Measurements from ENCODE around the gene LDLRAP1. TPM values are rescaled to one million over a fixed set of nuclear protein-coding genes. Genes with fewer than 3 reads are reported as not detected.

LDLRAP1 gene
- total RNA-seq, 1 experiment from 2014 or later: 26.0 TPM

GRCh38 chr1:25504706-25505595 lies 38.5 kb upstream of the LDLRAP1 start:
- Histone ChIP-seq H3K27ac (ENCODE audit: low read depth, low read length) (no peak overlapping the region), H3K4me2 (ENCODE audit: low read length) (no peak overlapping the region), H3K9me3 (ENCODE audit: control insufficient read depth in 1 of 2, insufficient read depth in 1 of 2, low read depth in 1 of 2, low read length in 2 of 2) (no peaks in the 10 kb centered on the region), H3K36me3 (ENCODE audit: control insufficient read depth in 1 of 2, insufficient read depth in 2 of 2, low read length in 2 of 2) (no peaks in the 10 kb centered on the region), H2AFZ (ENCODE audit: low read depth, low read length, poor library complexity, severe bottlenecking) (no peak overlapping the region), H3K4me3 (replicated peaks in 1 of 2; ENCODE audit: low read depth in 1 of 2, low read length in 2 of 2) (no peak overlapping the region), H3K27me3 (ENCODE audit: insufficient read depth, low read length) (no peaks in the 10 kb centered on the region), H3K4me1 (ENCODE audit: control insufficient read depth in 1 of 2, insufficient read depth in 2 of 2, low read length in 2 of 2) (peaks cover 10 to 18% of the 10 kb centered on the region in 2 experiments), H3K9me2 (ENCODE audit: insufficient read depth) (no peaks in the 10 kb centered on the region), H3K9ac (ENCODE audit: low read length) (no peak overlapping the region), H3K79me2 (ENCODE audit: insufficient read depth, low read length) (no peaks in the 10 kb centered on the region), H4K20me1 (ENCODE audit: insufficient read depth) (no peaks in the 10 kb centered on the region)
- CTCF ChIA-PET: interaction anchor here (1.3 to 1.8 kb wide), 4 partner anchors 9 to 63 kb away, joined by 3 to 9 read pairs (median 5); no protein-coding TSS in a partner anchor
- BruUV-seq (replicated peaks): no TSS peak
- intact Hi-C loops (cut with micrococcal nuclease): loop anchor here (1.0 to 5.0 kb wide), 3 partner anchors 15 to 305 kb away; no protein-coding TSS in a partner anchor
- POLR2A ChIA-PET: interaction anchor here (1.4 kb wide), 1 partner anchor 14 kb away, joined by 3 read pairs; no protein-coding TSS in a partner anchor
- RAD21 ChIA-PET (ENCODE audit: low non-redundant PET in 1 of 2, low total read pairs in 2 of 2, uncharacterized antibody in 2 of 2, unreplicated experiment in 2 of 2): interaction anchor here in 1 of 2 experiments (1.0 kb wide), 1 partner anchor 293 kb away, joined by 3 read pairs; no protein-coding TSS in a partner anchor
- no peak for ATAC-seq
- no peak for DNase-seq (ENCODE audit: low read depth, low spot score)
- TF ChIP-seq CTCF (IDR thresholded peaks at IDR 0.05 in 2 of 3, conservative IDR thresholded peaks at IDR 0.05 in 1 of 3; ENCODE audit: borderline replicate concordance in 1 of 3, insufficient read depth in 1 of 3, low read depth in 2 of 3, low read length in 2 of 3): no peak
- no peak for TF ChIP-seq ELF1 (IDR thresholded peaks at IDR 0.05; ENCODE audit: borderline replicate concordance, low read depth)
- TF ChIP-seq FOSL1 (IDR thresholded peaks at IDR 0.05; ENCODE audit: low read depth): no peak
- TF ChIP-seq SRF (IDR thresholded peaks at IDR 0.05; ENCODE audit: low read depth): no peak
- no peak for TF ChIP-seq EZH2 (IDR thresholded peaks at IDR 0.05)
- no peak for TF ChIP-seq CEBPB (IDR thresholded peaks at IDR 0.05; ENCODE audit: low read depth)
- TF ChIP-seq EZH2phosphoT487 (IDR thresholded peaks at IDR 0.05; ENCODE audit: borderline replicate concordance): no peak
- TF ChIP-seq JUND (IDR thresholded peaks at IDR 0.05): no peak
- no peak for TF ChIP-seq POLR2A (IDR thresholded peaks at IDR 0.05; ENCODE audit: borderline replicate concordance, extremely low read depth, insufficient read depth, insufficient read length)
- TF ChIP-seq RAD21 (IDR thresholded peaks at IDR 0.05; ENCODE audit: low read depth): no peak
- no peak for TF ChIP-seq ZNF274 (IDR thresholded peaks at IDR 0.05; ENCODE audit: low read depth, low read length)
- TF ChIP-seq YY1 (IDR thresholded peaks at IDR 0.05; ENCODE audit: extremely low read depth, insufficient replicate concordance, low read depth, low read length): no peak
- TF ChIP-seq MAX (IDR thresholded peaks at IDR 0.05): no peak
- TF ChIP-seq TCF7L2 (IDR thresholded peaks at IDR 0.05; ENCODE audit: borderline replicate concordance, extremely low read depth, insufficient read depth, insufficient read length): no peak
- no peak for TF ChIP-seq ATF3 (IDR thresholded peaks at IDR 0.05)
- no peak for TF ChIP-seq POLR2AphosphoS5 (IDR thresholded peaks at IDR 0.05; ENCODE audit: low read depth, low read length)
- no peak for TF ChIP-seq ZBTB33 (IDR thresholded peaks at IDR 0.05; ENCODE audit: extremely low read depth, insufficient replicate concordance, low read length)
- no peak for TF ChIP-seq SP1 (IDR thresholded peaks at IDR 0.05; ENCODE audit: low read depth)
- no peak for TF ChIP-seq CBX3 (IDR thresholded peaks at IDR 0.05; ENCODE audit: low read depth)

All from HCT116 (cell line).